ENCODE measurements around the gene SNRK. TPM values are rescaled to one million over a fixed set of nuclear protein-coding genes. Genes with fewer than 3 reads are reported as not detected.

SNRK gene
- total RNA-seq, 1 donor from 2014 or later, result 29.7 TPM

DNA sequence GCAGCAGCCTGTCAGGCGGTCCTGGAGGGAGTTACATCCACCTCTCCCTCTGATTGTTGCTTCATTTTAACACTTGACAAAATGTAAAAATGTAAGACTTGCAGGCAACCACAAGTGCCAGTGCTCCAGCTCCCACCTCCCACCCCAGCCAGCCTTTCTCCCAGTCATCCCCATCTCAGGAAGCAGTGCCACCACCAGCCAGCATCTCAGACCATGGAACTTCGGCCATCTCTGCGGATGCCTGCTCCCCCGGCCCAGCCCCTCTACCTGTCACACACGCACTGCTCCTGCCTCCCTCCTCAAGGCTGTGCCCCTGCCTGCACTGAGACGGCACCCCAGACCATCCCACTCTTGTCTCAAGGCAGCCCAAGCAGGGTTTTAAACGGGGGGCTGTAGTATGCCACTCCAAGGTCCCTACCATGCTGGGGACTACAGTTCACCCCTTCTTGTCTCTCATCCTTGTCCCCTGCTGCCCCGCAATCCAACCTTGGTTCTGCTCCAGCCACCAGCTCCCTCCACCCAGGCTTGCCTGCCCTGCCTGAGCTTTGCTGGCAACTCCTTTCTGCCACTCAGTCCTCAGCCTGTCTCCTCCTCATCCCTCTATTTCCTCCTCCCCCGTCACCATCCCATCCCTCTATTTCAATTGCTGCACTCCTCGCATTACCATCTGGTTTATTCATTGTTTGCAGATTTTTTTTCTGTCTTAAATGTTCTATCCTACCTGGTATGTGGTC, 85.8 kb downstream of the SNRK start:
- Histone ChIP-seq H3K36me3 (ENCODE audit: control insufficient read depth, insufficient read depth, low read length) (no peaks in the 10 kb centered on the region), H3K4me3 (ENCODE audit: low read depth, low read length) (no peak overlapping the region), H3K27me3 (ENCODE audit: control insufficient read depth, insufficient read depth, low read length) (no peaks in the 10 kb centered on the region)
- TF ChIP-seq, protein P1, sequence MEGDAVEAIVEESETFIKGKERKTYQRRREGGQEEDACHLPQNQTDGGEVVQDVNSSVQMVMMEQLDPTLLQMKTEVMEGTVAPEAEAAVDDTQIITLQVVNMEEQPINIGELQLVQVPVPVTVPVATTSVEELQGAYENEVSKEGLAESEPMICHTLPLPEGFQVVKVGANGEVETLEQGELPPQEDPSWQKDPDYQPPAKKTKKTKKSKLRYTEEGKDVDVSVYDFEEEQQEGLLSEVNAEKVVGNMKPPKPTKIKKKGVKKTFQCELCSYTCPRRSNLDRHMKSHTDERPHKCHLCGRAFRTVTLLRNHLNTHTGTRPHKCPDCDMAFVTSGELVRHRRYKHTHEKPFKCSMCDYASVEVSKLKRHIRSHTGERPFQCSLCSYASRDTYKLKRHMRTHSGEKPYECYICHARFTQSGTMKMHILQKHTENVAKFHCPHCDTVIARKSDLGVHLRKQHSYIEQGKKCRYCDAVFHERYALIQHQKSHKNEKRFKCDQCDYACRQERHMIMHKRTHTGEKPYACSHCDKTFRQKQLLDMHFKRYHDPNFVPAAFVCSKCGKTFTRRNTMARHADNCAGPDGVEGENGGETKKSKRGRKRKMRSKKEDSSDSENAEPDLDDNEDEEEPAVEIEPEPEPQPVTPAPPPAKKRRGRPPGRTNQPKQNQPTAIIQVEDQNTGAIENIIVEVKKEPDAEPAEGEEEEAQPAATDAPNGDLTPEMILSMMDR (IDR thresholded peaks at IDR 0.05; ENCODE audit: insufficient read depth, low read length, severe bottlenecking), result no peak
- FAIRE-seq (no peak), DNase-seq (ENCODE audit: low read depth) (no peak)

DNA sequence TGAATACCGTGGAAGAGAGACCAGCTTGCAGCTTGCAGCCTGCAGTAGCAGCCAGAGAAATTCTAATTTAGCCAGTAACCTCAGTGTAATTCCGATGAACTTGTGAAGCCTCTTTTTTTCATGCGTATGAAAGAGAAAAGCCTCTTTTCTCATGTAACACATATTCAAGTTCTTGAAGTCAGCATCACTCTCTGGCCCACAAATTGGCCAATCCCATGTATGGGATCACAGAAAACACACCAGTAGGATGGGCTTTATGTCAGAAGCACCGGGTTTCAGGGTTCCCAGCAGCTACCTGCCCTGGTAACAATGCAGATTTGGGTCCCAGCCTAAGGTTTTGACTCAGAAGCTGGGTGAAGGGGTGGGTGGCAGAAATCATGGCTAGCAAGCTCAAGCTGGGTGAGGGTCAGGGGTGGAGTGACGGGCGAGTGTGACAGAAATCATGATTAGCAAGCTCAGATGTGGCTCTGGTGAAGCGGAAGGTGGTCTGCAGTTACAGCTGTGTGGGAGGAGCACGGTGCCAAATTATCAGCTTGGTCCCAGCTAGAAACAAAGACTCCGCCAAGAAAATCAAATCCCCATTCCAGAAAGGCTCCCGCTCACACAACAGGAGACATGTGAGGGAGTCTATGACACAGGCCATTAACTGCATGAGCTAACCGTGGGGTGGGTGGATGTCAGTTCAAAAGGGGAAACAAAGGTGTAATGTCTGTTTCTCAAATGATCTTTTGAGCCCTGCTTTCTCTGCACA, 86.6 kb downstream of the SNRK start:
- DNase-seq (ENCODE audit: low read depth), result no peak
- TF ChIP-seq, protein P1 (IDR thresholded peaks at IDR 0.05; ENCODE audit: insufficient read depth, low read length, severe bottlenecking), result no peak
- Histone ChIP-seq H3K36me3 (ENCODE audit: control insufficient read depth, insufficient read depth, low read length) (no peaks in the 10 kb centered on the region), H3K27me3 (ENCODE audit: control insufficient read depth, insufficient read depth, low read length) (no peaks in the 10 kb centered on the region), H3K4me3 (ENCODE audit: low read depth, low read length) (no peak overlapping the region)
- no peak for FAIRE-seq

DNA sequence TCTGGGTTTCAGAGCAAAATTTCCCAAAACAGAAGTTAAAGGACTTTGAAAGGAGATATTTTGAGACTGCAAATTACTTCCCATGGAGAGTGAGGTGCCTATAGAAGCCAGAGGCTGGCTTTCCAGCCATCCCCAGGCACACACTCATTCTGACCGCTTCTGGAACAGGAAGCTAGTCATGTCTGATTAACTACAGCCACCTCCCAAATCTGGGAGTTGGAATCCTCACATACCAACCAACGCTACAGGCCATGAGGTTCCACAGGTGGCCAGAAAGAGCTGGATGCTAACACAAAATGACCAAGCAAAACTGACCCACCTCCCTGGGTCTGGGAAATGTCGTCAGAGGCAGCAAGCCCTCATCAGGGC, 87.2 kb downstream of the SNRK start:
- FAIRE-seq (no peak), DNase-seq (ENCODE audit: low read depth) (peak; percentile 10)
- no peak overlapping the region for H3K4me3 ChIP-seq (ENCODE audit: low read depth, low read length)
- H3K27me3 ChIP-seq (ENCODE audit: control insufficient read depth, insufficient read depth, low read length), result no peaks in the 10 kb centered on the region
- TF ChIP-seq, protein P1 (IDR thresholded peaks at IDR 0.05; ENCODE audit: insufficient read depth, low read length, severe bottlenecking), result no peak
- no peaks in the 10 kb centered on the region for H3K36me3 ChIP-seq (ENCODE audit: control insufficient read depth, insufficient read depth, low read length)

DNA sequence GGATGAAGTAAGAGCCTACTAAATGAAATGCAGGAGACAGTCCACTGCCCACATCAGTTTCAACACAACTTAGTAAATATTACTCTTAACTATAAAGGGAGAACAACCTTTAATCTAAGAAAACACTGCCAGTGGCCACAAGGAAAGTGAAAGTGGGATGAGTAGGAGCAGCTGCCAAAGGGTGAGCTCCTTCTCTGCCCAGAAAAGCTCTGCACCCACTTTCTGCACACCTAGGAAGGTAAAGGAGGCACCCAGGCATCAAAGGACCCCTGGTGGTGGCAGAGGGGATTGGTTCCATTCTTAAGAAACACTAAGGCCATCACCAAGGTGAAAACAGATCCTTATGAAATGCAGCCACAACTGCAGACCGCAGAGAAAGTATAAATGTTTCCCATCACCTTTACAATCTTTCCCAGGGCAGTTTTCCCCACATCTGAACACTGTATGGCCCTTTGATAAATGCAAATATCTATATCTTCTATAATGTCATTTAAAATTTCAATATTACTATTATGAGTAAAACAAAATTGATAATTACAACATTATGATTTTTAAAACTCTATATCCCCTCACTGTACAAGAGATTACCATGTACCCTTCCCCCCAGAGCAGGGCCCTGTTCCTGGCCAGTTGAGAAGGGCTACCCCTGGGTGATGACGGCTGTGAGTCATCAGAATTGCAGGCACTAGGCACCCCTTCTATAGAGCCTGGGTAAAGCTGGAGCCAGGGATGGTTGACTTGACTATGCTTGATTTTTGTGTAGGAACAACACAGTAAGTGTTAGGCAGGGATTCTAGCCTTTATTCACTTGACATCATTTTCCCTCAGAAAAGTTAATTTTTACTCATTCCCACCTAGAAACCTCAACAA, 92.0 kb downstream of the SNRK start:
- TF ChIP-seq, protein P1 (IDR thresholded peaks at IDR 0.05; ENCODE audit: insufficient read depth, low read length, severe bottlenecking), result peak; percentile 77
- FAIRE-seq, result no peak
- H3K36me3 ChIP-seq (ENCODE audit: control insufficient read depth, insufficient read depth, low read length), result no peaks in the 10 kb centered on the region
- no peak overlapping the region for H3K4me3 ChIP-seq (ENCODE audit: low read depth, low read length)
- peak; percentile 50 for DNase-seq (ENCODE audit: low read depth)
- no peaks in the 10 kb centered on the region for H3K27me3 ChIP-seq (ENCODE audit: control insufficient read depth, insufficient read depth, low read length)

DNA sequence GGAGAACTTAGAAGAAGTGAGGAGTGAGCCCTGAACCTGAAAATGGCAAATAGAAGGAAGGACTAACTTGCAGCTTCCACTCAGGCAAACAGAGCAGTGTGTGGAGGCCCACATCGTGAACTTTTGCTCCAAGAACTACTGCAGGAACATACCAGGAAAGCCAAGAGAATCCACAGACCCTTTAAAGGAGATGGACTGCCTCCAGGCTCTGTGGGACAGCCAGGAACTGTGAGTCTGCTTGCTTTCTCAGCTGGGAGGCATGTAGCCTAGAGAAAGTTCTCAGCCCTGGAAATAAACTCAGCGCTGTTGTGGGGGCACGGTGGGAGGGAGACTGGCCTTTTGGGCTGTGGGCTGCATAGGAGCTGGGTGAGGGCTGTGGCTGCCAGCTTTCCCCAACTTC, 93.0 kb downstream of the SNRK start:
- DNase-seq (ENCODE audit: low read depth), result no peak
- FAIRE-seq, result no peak
- H3K4me3 ChIP-seq (ENCODE audit: low read depth, low read length), result no peak overlapping the region
- no peaks in the 10 kb centered on the region for H3K27me3 ChIP-seq (ENCODE audit: control insufficient read depth, insufficient read depth, low read length)
- no peaks in the 10 kb centered on the region for H3K36me3 ChIP-seq (ENCODE audit: control insufficient read depth, insufficient read depth, low read length)
- TF ChIP-seq, protein P1 (IDR thresholded peaks at IDR 0.05; ENCODE audit: insufficient read depth, low read length, severe bottlenecking), result no peak

All from bronchial epithelial cell (primary cell).